IMR-90 (cell line): ENCODE data around the gene IGF1. TPM values are rescaled to one million over a fixed set of nuclear protein-coding genes. Genes with fewer than 3 reads are reported as not detected.

Source experiments
- ATAC-seq: fragments of 200-7000 bp; cut with Tn5 transposase; 2 replicates; pipeline ENCODE4 v1.9.1; 2020; ENCODE audit warnings: low read depth, mild to moderate bottlenecking, moderate library complexity
- BruUV-seq: library from RNA; stranded (reverse); fragments of 400-500 nt; replicated peaks from 2 replicates; lab custom pipeline; 2021; lab: Mats Ljungman, UMichigan
- CTCF ChIA-PET: fragments of 300-600 bp; formaldehyde crosslinking; extraction: SDS; loops from one replicate; lab custom pipeline; 2021; ENCODE audit warnings: antibody characterized with exemption; lab: Yijun Ruan, JAX
- POLR2A ChIA-PET: fragments of 300-600 bp; sonication (Branson Sonifier 250); formaldehyde crosslinking; loops from one replicate; lab custom pipeline; 2022; ENCODE audit warnings: antibody characterized with exemption; ENCODE audit not compliant: unreplicated experiment; lab: Charles Lee
- DNase-seq: peaks from one replicate; pipeline ENCODE4 v3.0.0; 2013
- H2AFZ ChIP-seq: replicated peaks from 2 replicates; pipeline ENCODE3; 2013; ENCODE audit warnings: low read length, mild to moderate bottlenecking; ENCODE audit not compliant: poor library complexity
- H2AK5ac ChIP-seq: 2 replicates; pipeline ENCODE4 v1.6.1; 2013; ENCODE audit warnings: low read depth, low read length, inconsistent platforms
- H2AK9ac ChIP-seq: replicated peaks from 2 replicates; pipeline ENCODE3; 2013; ENCODE audit warnings: mild to moderate bottlenecking, low read depth, low read length, moderate library complexity; ENCODE audit not compliant: poor library complexity
- H2BK120ac ChIP-seq: 2 replicates; pipeline ENCODE4 v1.6.1; 2013; ENCODE audit warnings: low read depth, low read length, inconsistent platforms
- H2BK15ac ChIP-seq: 3 replicates; pipeline ENCODE4 v1.6.1; 2013; ENCODE audit warnings: low read depth, low read length, inconsistent platforms
- H2BK20ac ChIP-seq: 2 replicates; pipeline ENCODE4 v1.6.1; 2013; ENCODE audit warnings: low read depth, mild to moderate bottlenecking, inconsistent platforms, low read length, moderate library complexity
- H2BK5ac ChIP-seq: 2 replicates; pipeline ENCODE4 v1.6.1; 2013; ENCODE audit warnings: mild to moderate bottlenecking, low read depth, low read length, inconsistent platforms; ENCODE audit not compliant: poor library complexity, severe bottlenecking
- H3K14ac ChIP-seq: replicated peaks from 2 replicates; pipeline ENCODE4 v1.6.1; 2013; ENCODE audit warnings: low read depth, low read length, inconsistent platforms
- H3K18ac ChIP-seq: 2 replicates; pipeline ENCODE4 v1.6.1; 2013; ENCODE audit warnings: low read depth, low read length, control low read depth
- H3K23ac ChIP-seq: 2 replicates; pipeline ENCODE4 v1.6.1; 2013; ENCODE audit warnings: low read depth, low read length, inconsistent platforms
- H3K27ac ChIP-seq: 2 replicates; pipeline ENCODE4 v1.5.1; 2013; ENCODE audit warnings: mild to moderate bottlenecking, control low read depth, low read length; ENCODE audit not compliant: insufficient read depth
- H3K27me3 ChIP-seq: 2 replicates; pipeline ENCODE4 v1.6.1; 2013; ENCODE audit warnings: low read length; ENCODE audit not compliant: control insufficient read depth, insufficient read depth
- H3K36me3 ChIP-seq: 2 replicates; pipeline ENCODE4 v1.6.1; 2013; ENCODE audit warnings: low read length, mixed read lengths; ENCODE audit not compliant: control insufficient read depth, insufficient read depth
- H3K4ac ChIP-seq: 2 replicates; pipeline ENCODE4 v1.6.1; 2013; ENCODE audit warnings: low read depth, low read length, inconsistent platforms
- H3K4me1 ChIP-seq: 2 replicates; pipeline ENCODE4 v1.6.1; 2013; ENCODE audit warnings: low read length, mixed read lengths; ENCODE audit not compliant: control insufficient read depth, insufficient read depth
- H3K4me2 ChIP-seq: 2 replicates; pipeline ENCODE4 v1.6.1; 2013; ENCODE audit warnings: low read depth, mild to moderate bottlenecking, control low read depth, low read length, moderate library complexity
- H3K4me3 ChIP-seq: 2 replicates; pipeline ENCODE4 v1.5.1; 2013; ENCODE audit warnings: low read depth, mild to moderate bottlenecking, control low read depth, low read length, moderate library complexity; ENCODE audit not compliant: insufficient read depth
- H3K56ac ChIP-seq: 2 replicates; pipeline ENCODE4 v1.6.1; 2013; ENCODE audit warnings: low read length, inconsistent platforms; ENCODE audit not compliant: insufficient read depth; ENCODE audit errors: extremely low read depth
- H3K79me1 ChIP-seq, 2 experiments: 2 replicates each; pipeline ENCODE4 v1.6.1; 2013; ENCODE audit warnings: low read length in 2 of 2, inconsistent platforms in 1 of 2, low read depth in 1 of 2
- H3K9ac ChIP-seq: 2 replicates; pipeline ENCODE4 v1.6.1; 2013; ENCODE audit warnings: low read depth, low read length, control low read depth
- H3K9me1 ChIP-seq: 2 replicates; pipeline ENCODE4 v1.6.1; 2013; ENCODE audit warnings: low read length, inconsistent platforms; ENCODE audit not compliant: insufficient read depth
- H3K9me3 ChIP-seq: 2 replicates; pipeline ENCODE4 v1.6.1; 2013; ENCODE audit warnings: low read length; ENCODE audit not compliant: control insufficient read depth, insufficient read depth
- H4K20me1 ChIP-seq: 2 replicates; pipeline ENCODE4 v1.6.1; 2013; ENCODE audit warnings: low read length, inconsistent platforms; ENCODE audit not compliant: insufficient read depth
- H4K5ac ChIP-seq: 2 replicates; pipeline ENCODE4 v1.6.1; 2013; ENCODE audit warnings: mild to moderate bottlenecking, low read depth, low read length, control low read depth
- H4K8ac ChIP-seq, 2 experiments: 2 replicates each; pipeline ENCODE4 v1.6.1; 2013; ENCODE audit warnings: low read depth in 2 of 2, low read length in 2 of 2, control low read depth in 1 of 2, inconsistent platforms in 1 of 2
- H4K91ac ChIP-seq: 2 replicates; pipeline ENCODE4 v1.6.1; 2013; ENCODE audit warnings: low read depth, low read length, inconsistent platforms; ENCODE audit not compliant: insufficient read depth
- CEBPB ChIP-seq: IDR thresholded peaks from 2 replicates; pipeline ENCODE4 v1.6.1; 2012; ENCODE audit warnings: low read depth, low read length, improper control_type of control experiment
- CHD1 ChIP-seq: IDR thresholded peaks from 2 replicates; pipeline ENCODE4 v1.6.1; 2012; ENCODE audit warnings: low read depth, low read length, improper control_type of control experiment
- CTCF ChIP-seq: conservative IDR thresholded peaks from 2 replicates; pipeline ENCODE4 v1.5.1; 2012; ENCODE audit warnings: mild to moderate bottlenecking, low read depth, low read length, improper control_type of control experiment
- MAFK ChIP-seq: IDR thresholded peaks from 2 replicates; pipeline ENCODE4 v1.6.1; 2012; ENCODE audit warnings: low read depth, low read length, improper control_type of control experiment
- MXI1 ChIP-seq: IDR thresholded peaks from 2 replicates; pipeline ENCODE4 v1.6.1; 2012; ENCODE audit warnings: low read depth, mild to moderate bottlenecking, low read length, moderate library complexity, borderline replicate concordance
- NFE2L2 ChIP-seq: fragments of 150-350 bp; IDR thresholded peaks from 2 replicates; pipeline ENCODE4 v1.6.1; 2016; ENCODE audit warnings: low read depth, mild to moderate bottlenecking, low read length
- POLR2A ChIP-seq: IDR thresholded peaks from 2 replicates; pipeline ENCODE4 v1.6.1; 2012; ENCODE audit warnings: mild to moderate bottlenecking, low read depth, low read length
- RFX5 ChIP-seq: IDR thresholded peaks from 2 replicates; pipeline ENCODE4 v1.8.0; 2012; ENCODE audit warnings: low read depth, mild to moderate bottlenecking, low read length, moderate library complexity
- WGBS, 2 experiments: methylation state at CpG; one replicate each; pipeline versions ENCODE4 v1.1.5 to v1.1.7; 2013; ENCODE audit warnings: missing lambda C conversion rate in 2 of 2; ENCODE audit not compliant: insufficient read length in 1 of 2; ENCODE audit errors: extremely low coverage in 2 of 2; 5-methylcytosine and 5-hydroxymethylcytosine counted together
- dilution Hi-C: fragments of 300-500 bp; cut with HindIII; formaldehyde crosslinking; loops from one replicate; pipeline ENCODE4 v1.14.3; 2018; ENCODE audit warnings: low sequenced_read_pairs; ENCODE audit not compliant: unreplicated experiment
- in situ Hi-C: fragments of 300-500 bp; cut with MboI; formaldehyde crosslinking; loops from 3 replicates; pipeline ENCODE4 v1.14.3; 2019; ENCODE audit warnings: low sequenced_read_pairs, inconsistent platforms, mixed read lengths
- intact Hi-C: fragments of 100-400 bp; cut with micrococcal nuclease; formaldehyde crosslinking; loops from 2 replicates; pipeline ENCODE4 v1.10.0; 2022
- polyA plus RNA-seq, 3 experiments: library from polyadenylated mRNA; depleted of rRNA; stranded (reverse); fragments of >200 nt; gene quantifications; 2 replicates each; pipeline ENCODE4 v1.2.3, GENCODE V29; 2012; ENCODE audit warnings: low replicate concordance in 1 of 3
- total RNA-seq: library from RNA; depleted of rRNA; stranded (reverse); fragments of >200 nt; gene quantifications from 2 replicates; pipeline ENCODE4 v1.2.3, GENCODE V29; 2012
- TF ChIP-seq, protein P1 (sequence below): fragments of 150-350 bp; IDR thresholded peaks from 2 replicates; pipeline ENCODE4 v1.6.1; 2016; ENCODE audit warnings: low read depth, mild to moderate bottlenecking, low read length, moderate library complexity, borderline replicate concordance
- TF ChIP-seq, protein P2 (sequence below): fragments of 150-350 bp; IDR thresholded peaks from 2 replicates; pipeline ENCODE4 v1.6.1; 2017; ENCODE audit warnings: mild to moderate bottlenecking, antibody characterized with exemption, low read length, low read depth

IGF1 gene
- total and polyA plus RNA-seq, 2 of the 4 experiments (the other 2 are of a cell fraction), result under 0.01 to 0.12 TPM

GRCh38 chr12:102462386-102462785 is 18.0 kb downstream of the IGF1 start:
- peak overlapping the region; percentile 48; the same call in 1 of the 2 replicates for H4K5ac ChIP-seq
- no CpG with 5 or more reads among the region's 1 CpG for WGBS, 2 experiments
- CTCF ChIA-PET, result interaction anchor here (0.6 kb wide), 1 partner anchor 64 kb away, joined by 3 read pairs; no protein-coding TSS in a partner anchor

More at GRCh38 chr12:102462386-102462785, 18.0 kb downstream of the IGF1 start:
- in situ Hi-C loops, result no loop called here
- Histone ChIP-seq H2BK5ac (peak overlapping the region; percentile 50), H3K27ac (no peak overlapping the region), H3K4me2 (no peak overlapping the region), H3K23ac (no peak overlapping the region), H2BK15ac (peak overlapping the region; percentile 25; the same call in 1 of the 3 replicates), H3K79me1 (no peaks in the 10 kb centered on the region), H3K9ac (no peak overlapping the region), H4K91ac (no peak overlapping the region), H2BK120ac (peak overlapping the region; percentile 25; the same call in 1 of the 2 replicates), H2AK5ac (0 out of 2 replicates have a peak overlapping the region, but pooled peaks have one; percentile 9), H4K20me1 (no peaks in the 10 kb centered on the region), H2BK20ac (peak overlapping the region; percentile 6; the same call in 1 of the 2 replicates), H3K4me1 (peaks cover 14% of the 10 kb centered on the region), H3K56ac (no peak overlapping the region), H2AFZ (no peak overlapping the region), H4K8ac (no peak overlapping the region), H3K36me3 (no peaks in the 10 kb centered on the region), H3K4me3 (no peak overlapping the region), H3K9me3 (no peaks in the 10 kb centered on the region), H3K27me3 (no peaks in the 10 kb centered on the region), H3K4ac (no peak overlapping the region), H3K18ac (peak overlapping the region; percentile 81; the same call in 1 of the 2 replicates), H2AK9ac (no peak overlapping the region), H3K14ac (no peak overlapping the region), H3K9me1 (no peaks in the 10 kb centered on the region)
- ATAC-seq (no peak), DNase-seq (no peak)
- TF ChIP-seq NFE2L2 (no peak), CHD1 (no peak), CEBPB (no peak), CTCF (no peak), MAFK (no peak), RFX5 (no peak), POLR2A (no peak), MXI1 (no peak)
- TF ChIP-seq, protein P1, sequence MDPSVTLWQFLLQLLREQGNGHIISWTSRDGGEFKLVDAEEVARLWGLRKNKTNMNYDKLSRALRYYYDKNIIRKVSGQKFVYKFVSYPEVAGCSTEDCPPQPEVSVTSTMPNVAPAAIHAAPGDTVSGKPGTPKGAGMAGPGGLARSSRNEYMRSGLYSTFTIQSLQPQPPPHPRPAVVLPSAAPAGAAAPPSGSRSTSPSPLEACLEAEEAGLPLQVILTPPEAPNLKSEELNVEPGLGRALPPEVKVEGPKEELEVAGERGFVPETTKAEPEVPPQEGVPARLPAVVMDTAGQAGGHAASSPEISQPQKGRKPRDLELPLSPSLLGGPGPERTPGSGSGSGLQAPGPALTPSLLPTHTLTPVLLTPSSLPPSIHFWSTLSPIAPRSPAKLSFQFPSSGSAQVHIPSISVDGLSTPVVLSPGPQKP, result no peak
- TF ChIP-seq, protein P2, sequence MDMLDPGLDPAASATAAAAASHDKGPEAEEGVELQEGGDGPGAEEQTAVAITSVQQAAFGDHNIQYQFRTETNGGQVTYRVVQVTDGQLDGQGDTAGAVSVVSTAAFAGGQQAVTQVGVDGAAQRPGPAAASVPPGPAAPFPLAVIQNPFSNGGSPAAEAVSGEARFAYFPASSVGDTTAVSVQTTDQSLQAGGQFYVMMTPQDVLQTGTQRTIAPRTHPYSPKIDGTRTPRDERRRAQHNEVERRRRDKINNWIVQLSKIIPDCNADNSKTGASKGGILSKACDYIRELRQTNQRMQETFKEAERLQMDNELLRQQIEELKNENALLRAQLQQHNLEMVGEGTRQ, result no peak
- intact Hi-C loops, result no loop called here
- dilution Hi-C loops, result no loop called here
- BruUV-seq, result no TSS peak
- POLR2A ChIA-PET, result no interaction called here
